ENCODE measurements around the gene SH2D3A.
A peak's percentile ranks its signal among the peaks of the same experiment; 100 is the strongest.
"Not testable (repeated sequence)": the region's sequence is repeated elsewhere in the genome, so short reads cannot be mapped to it uniquely, and the experiment has no call there.

Gene SH2D3A

GRCh38 chr19:6772028-6772865, 5.0 kb upstream of the SH2D3A start, which contains the start of gene VAV1:
VAV1 (plus strand) TSS chr19:6772708; CDS start chr19:6772808, 100 bp downstream.
- no peak within 1 kb of the TSS for H3K4me3 ChIP-seq (replicated peaks in 1 of 2; ENCODE audit: low read depth in 2 of 2, low read length in 2 of 2)
- TF ChIP-seq CTCF (IDR thresholded peaks at IDR 0.05; ENCODE audit: low read depth, low read length): no peak
- DNase-seq (ENCODE audit: low read depth in 2 of 2): no peak

- DNase-seq (ENCODE audit: low read depth in 2 of 2); H3K4me3 ChIP-seq (replicated peaks in 1 of 2; ENCODE audit: low read depth in 2 of 2, low read length in 2 of 2): not testable (repeated sequence)
These were observed 4.4 kb upstream of the SH2D3A start for GRCh38 chr19:6771648-6772027.

GRCh38 chr19:6769006-6769619, 1.9 kb upstream of the SH2D3A start:
- TF ChIP-seq CTCF (IDR thresholded peaks at IDR 0.05; ENCODE audit: low read depth, low read length): peak; percentile 27
- peak; percentile 52 to 53 for DNase-seq (ENCODE audit: low read depth in 2 of 2)
- H3K4me3 ChIP-seq (replicated peaks in 1 of 2; ENCODE audit: low read depth in 2 of 2, low read length in 2 of 2): no peak overlapping the region

- TF ChIP-seq CTCF (IDR thresholded peaks at IDR 0.05; ENCODE audit: low read depth, low read length): no peak
- no peak for DNase-seq (ENCODE audit: low read depth in 2 of 2)
- H3K4me3 ChIP-seq (replicated peaks in 1 of 2; ENCODE audit: low read depth in 2 of 2, low read length in 2 of 2): no peak overlapping the region
These were observed 1.1 kb upstream of the SH2D3A start for GRCh38 chr19:6768236-6768785.

- TF ChIP-seq CTCF (IDR thresholded peaks at IDR 0.05; ENCODE audit: low read depth, low read length): no peak
- peak overlapping the region; percentile 14 to 23 for H3K4me3 ChIP-seq (replicated peaks in 1 of 2; ENCODE audit: low read depth in 2 of 2, low read length in 2 of 2)
- DNase-seq (ENCODE audit: low read depth in 2 of 2): no peak
These were observed 216 bp downstream of the SH2D3A start for GRCh38 chr19:6767081-6767356.

GRCh38 chr19:6766357-6767080, 716 bp downstream of the SH2D3A start:
- no peak for TF ChIP-seq CTCF (IDR thresholded peaks at IDR 0.05; ENCODE audit: low read depth, low read length)
- no peak overlapping the region for H3K4me3 ChIP-seq (replicated peaks in 1 of 2; ENCODE audit: low read depth in 2 of 2, low read length in 2 of 2)
- DNase-seq (ENCODE audit: low read depth in 2 of 2): no peak

All from cardiac fibroblast (primary cell).